Right lobe of liver (tissue), 4 donors: ENCODE data around the gene B3GAT2.

Experiments used
- POLR2A ChIP-seq: fragments of 450-650 bp; IDR thresholded peaks from one replicate; pipeline ENCODE4 v1.6.1; 2017; ENCODE audit warnings: antibody characterized with exemption, mild to moderate bottlenecking
- TF ChIP-seq, protein P1 (sequence below), 4 donors: fragments of 200-600 bp in 3 of 4; fragments of 450-650 bp in 1 of 4; IDR thresholded peaks; one replicate each; pipeline versions ENCODE4 v1.5.1 to v1.8.0; 2016 to 2022; ENCODE audit warnings: antibody characterized with exemption in 4 of 4, mild to moderate bottlenecking in 2 of 4
- donor health status: DM: no; HTN: no; CAD: no.
- donor health status: DM: no; HTN: no; CAD: no.
- donor health status: DM: no; HTN: yes; CAD: no.

DNA sequence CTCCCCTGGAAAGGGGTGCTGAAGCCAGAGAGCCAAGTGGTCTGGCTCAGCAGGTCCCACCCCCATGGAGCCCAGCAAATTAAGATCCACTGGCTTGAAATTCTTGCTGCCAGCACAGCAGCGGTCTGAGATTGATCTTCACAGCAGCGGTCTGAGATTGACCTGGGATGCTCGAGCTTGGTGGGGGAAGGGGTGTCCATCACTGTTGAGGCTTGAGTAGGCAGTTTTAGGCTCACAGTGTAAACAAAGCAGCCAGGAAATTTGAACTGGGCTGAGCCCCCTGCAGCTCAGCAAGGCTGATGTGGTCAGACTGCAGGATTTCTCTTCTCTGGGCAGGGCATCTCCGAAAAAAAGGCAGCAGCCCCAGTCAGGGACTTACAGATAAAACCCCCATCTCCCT, 41.3 kb upstream of the B3GAT2 start:
- TF ChIP-seq, protein P1, sequence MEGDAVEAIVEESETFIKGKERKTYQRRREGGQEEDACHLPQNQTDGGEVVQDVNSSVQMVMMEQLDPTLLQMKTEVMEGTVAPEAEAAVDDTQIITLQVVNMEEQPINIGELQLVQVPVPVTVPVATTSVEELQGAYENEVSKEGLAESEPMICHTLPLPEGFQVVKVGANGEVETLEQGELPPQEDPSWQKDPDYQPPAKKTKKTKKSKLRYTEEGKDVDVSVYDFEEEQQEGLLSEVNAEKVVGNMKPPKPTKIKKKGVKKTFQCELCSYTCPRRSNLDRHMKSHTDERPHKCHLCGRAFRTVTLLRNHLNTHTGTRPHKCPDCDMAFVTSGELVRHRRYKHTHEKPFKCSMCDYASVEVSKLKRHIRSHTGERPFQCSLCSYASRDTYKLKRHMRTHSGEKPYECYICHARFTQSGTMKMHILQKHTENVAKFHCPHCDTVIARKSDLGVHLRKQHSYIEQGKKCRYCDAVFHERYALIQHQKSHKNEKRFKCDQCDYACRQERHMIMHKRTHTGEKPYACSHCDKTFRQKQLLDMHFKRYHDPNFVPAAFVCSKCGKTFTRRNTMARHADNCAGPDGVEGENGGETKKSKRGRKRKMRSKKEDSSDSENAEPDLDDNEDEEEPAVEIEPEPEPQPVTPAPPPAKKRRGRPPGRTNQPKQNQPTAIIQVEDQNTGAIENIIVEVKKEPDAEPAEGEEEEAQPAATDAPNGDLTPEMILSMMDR (IDR thresholded peaks at IDR 0.05) = no peak
- no peak for TF ChIP-seq POLR2A
